Measurements from ENCODE around the gene MSH5.
"Not testable (repeated sequence)": the region's sequence is repeated elsewhere in the genome, so short reads cannot be mapped to it uniquely, and the experiment has no call there.

The MSH5 gene

GRCh38 chr6:31708224-31708623 is 31.6 kb upstream of the MSH5 start:
- Histone ChIP-seq H2BK120ac (ENCODE audit: low read depth, low read length) (no peak overlapping the region), H3K79me2 (ENCODE audit: control insufficient read depth, insufficient read depth, low read length) (no peaks in the 10 kb centered on the region), H3K27ac (ENCODE audit: low read depth, low read length) (no peak overlapping the region), H3K18ac (ENCODE audit: low read length) (no peak overlapping the region), H3K9ac (ENCODE audit: low read length) (no peak overlapping the region), H2BK15ac (replicated peaks; ENCODE audit: low read depth) (no peak overlapping the region), H3K36me3 (ENCODE audit: control insufficient read depth, insufficient read depth, low read length) (no peaks in the 10 kb centered on the region), H3K4me1 (ENCODE audit: control insufficient read depth, low read depth, low read length) (peaks cover 6% of the 10 kb centered on the region), H4K8ac (ENCODE audit: low read depth, low read length) (no peak overlapping the region), H2AK5ac (ENCODE audit: low read length) (no peak overlapping the region), H3K4ac (ENCODE audit: low read depth, low read length) (no peak overlapping the region), H4K5ac (ENCODE audit: low read length) (no peak overlapping the region), H3K4me2 (ENCODE audit: low read length) (no peak overlapping the region), H3K23ac (ENCODE audit: low read length) (no peak overlapping the region), H3K79me1 (ENCODE audit: low read length) (no peaks in the 10 kb centered on the region), H3K27me3 (ENCODE audit: insufficient read depth, low read length, poor library complexity) (no peaks in the 10 kb centered on the region), H3K4me3 (ENCODE audit: low read length) (no peak overlapping the region), H2BK5ac (ENCODE audit: low read length) (no peak overlapping the region), H3K56ac (ENCODE audit: low read length) (no peak overlapping the region)
- WGBS (ENCODE audit: extremely low coverage, insufficient coverage, low lambda C conversion rate) = no CpG with 5 or more reads among the region's 3 CpGs
- no peak for DNase-seq

DNA sequence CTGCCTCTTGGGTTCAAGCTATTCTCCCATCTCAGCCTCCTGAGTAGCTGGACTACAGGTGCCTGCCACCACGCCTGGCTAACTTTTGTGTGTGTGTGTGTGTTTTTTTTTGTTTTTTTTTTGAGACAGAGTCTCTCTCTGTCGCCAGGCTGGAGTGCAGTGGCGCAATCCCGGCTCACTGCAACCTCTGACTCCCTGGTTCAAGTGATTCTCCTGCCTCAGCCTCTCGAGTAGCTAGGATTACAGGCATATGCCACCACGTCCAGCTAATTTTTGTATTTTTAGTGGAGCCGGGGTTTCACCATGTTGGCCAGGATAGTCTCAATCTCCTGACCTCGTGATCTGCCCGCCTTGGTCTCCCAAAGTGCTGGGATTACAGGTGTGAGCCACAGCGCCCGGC is 30.6 kb upstream of the MSH5 start:
- H4K8ac ChIP-seq (ENCODE audit: low read depth, low read length); H2BK120ac ChIP-seq (ENCODE audit: low read depth, low read length); H3K56ac ChIP-seq (ENCODE audit: low read length); H3K4ac ChIP-seq (ENCODE audit: low read depth, low read length); H3K79me1 ChIP-seq (ENCODE audit: low read length); H3K18ac ChIP-seq (ENCODE audit: low read length); H4K5ac ChIP-seq (ENCODE audit: low read length); H3K36me3 ChIP-seq (ENCODE audit: control insufficient read depth, insufficient read depth, low read length); H2BK5ac ChIP-seq (ENCODE audit: low read length); H3K27me3 ChIP-seq (ENCODE audit: insufficient read depth, low read length, poor library complexity); H2AK5ac ChIP-seq (ENCODE audit: low read length); DNase-seq; H3K79me2 ChIP-seq (ENCODE audit: control insufficient read depth, insufficient read depth, low read length); H3K4me3 ChIP-seq (ENCODE audit: low read length); H3K27ac ChIP-seq (ENCODE audit: low read depth, low read length); H3K23ac ChIP-seq (ENCODE audit: low read length); H3K9ac ChIP-seq (ENCODE audit: low read length); H2BK15ac ChIP-seq (replicated peaks; ENCODE audit: low read depth); H3K4me2 ChIP-seq (ENCODE audit: low read length): not testable (repeated sequence)
- peaks cover 12% of the 10 kb centered on the region for H3K4me1 ChIP-seq (ENCODE audit: control insufficient read depth, low read depth, low read length)
- no CpG with 5 or more reads among the region's 11 CpGs for WGBS (ENCODE audit: extremely low coverage, insufficient coverage, low lambda C conversion rate)

GRCh38 chr6:31710523-31711219 is 29.1 kb upstream of the MSH5 start:
- Histone ChIP-seq H3K36me3 (ENCODE audit: control insufficient read depth, insufficient read depth, low read length) (no peaks in the 10 kb centered on the region), H3K23ac (ENCODE audit: low read length) (no peak overlapping the region), H3K4me2 (ENCODE audit: low read length) (no peak overlapping the region), H3K18ac (ENCODE audit: low read length) (no peak overlapping the region), H2AK5ac (ENCODE audit: low read length) (peak overlapping the region; percentile 43), H4K8ac (ENCODE audit: low read depth, low read length) (no peak overlapping the region), H3K4me3 (ENCODE audit: low read length) (no peak overlapping the region), H2BK120ac (ENCODE audit: low read depth, low read length) (no peak overlapping the region), H3K79me2 (ENCODE audit: control insufficient read depth, insufficient read depth, low read length) (no peaks in the 10 kb centered on the region), H3K56ac (ENCODE audit: low read length) (peak overlapping the region; percentile 54), H3K79me1 (ENCODE audit: low read length) (no peaks in the 10 kb centered on the region), H4K5ac (ENCODE audit: low read length) (no peak overlapping the region), H3K9ac (ENCODE audit: low read length) (peak overlapping the region; percentile 13), H3K27me3 (ENCODE audit: insufficient read depth, low read length, poor library complexity) (no peaks in the 10 kb centered on the region), H2BK5ac (ENCODE audit: low read length) (no peak overlapping the region), H3K4me1 (ENCODE audit: control insufficient read depth, low read depth, low read length) (peaks cover 18% of the 10 kb centered on the region), H2BK15ac (replicated peaks; ENCODE audit: low read depth) (no peak overlapping the region), H3K4ac (ENCODE audit: low read depth, low read length) (no peak overlapping the region), H3K27ac (ENCODE audit: low read depth, low read length) (no peak overlapping the region)
- peak; percentile 45 for DNase-seq
- WGBS (ENCODE audit: extremely low coverage, insufficient coverage, low lambda C conversion rate) = no CpG with 5 or more reads among the region's 5 CpGs

DNA sequence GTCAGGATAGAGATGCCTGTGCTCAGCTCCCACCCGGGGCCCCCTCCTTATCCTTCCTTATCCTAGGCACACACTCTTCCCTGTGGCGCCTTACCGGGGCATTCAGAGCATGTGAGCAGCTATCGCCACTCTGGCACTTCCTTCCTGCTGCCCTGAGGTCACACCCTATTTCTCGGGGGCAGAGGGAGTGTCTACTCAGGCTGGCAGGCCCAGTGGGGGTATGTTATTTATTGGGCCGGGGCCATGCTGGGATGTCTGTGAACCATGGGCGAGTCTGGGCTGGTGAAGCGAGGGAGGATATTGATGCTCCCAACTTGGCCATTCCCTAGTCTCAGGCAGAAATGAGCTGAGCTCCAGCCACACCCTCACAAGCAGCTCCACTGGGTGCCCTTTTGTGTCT is 28.6 kb upstream of the MSH5 start:
- no peak overlapping the region for H3K56ac ChIP-seq (ENCODE audit: low read length)
- WGBS (ENCODE audit: extremely low coverage, insufficient coverage, low lambda C conversion rate) = no CpG with 5 or more reads among the region's 8 CpGs
- no peak for DNase-seq

DNA sequence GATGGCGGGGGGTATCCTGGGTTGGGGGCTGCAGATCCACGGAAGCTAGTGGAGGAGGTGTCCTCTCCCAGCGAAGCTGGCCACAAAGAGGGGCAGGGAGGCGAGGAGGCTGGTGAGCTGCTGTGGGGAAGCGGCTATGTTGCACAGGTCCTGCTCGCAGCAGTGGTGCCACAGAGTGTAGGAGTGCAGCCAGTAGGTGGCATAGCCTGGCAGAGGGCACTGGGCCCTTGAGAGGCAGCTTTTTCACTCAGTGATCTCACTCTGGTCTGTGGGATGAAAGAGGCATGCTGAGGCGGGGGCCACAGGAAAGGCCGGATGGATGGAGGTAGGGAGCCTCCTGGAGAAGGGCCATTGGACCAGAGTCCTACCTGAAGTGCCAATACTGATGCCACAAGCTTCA is 27.5 kb upstream of the MSH5 start:
- peak overlapping the region; percentile 62 for H3K56ac ChIP-seq (ENCODE audit: low read length)
- no peak overlapping the region for H3K4me2 ChIP-seq (ENCODE audit: low read length)
- peak overlapping the region; percentile 15 for H2AK5ac ChIP-seq (ENCODE audit: low read length)
- no peak overlapping the region for H3K18ac ChIP-seq (ENCODE audit: low read length)
- no peak overlapping the region for H3K23ac ChIP-seq (ENCODE audit: low read length)
- H4K8ac ChIP-seq (ENCODE audit: low read depth, low read length) = no peak overlapping the region
- H3K4me1 ChIP-seq (ENCODE audit: control insufficient read depth, low read depth, low read length) = peaks cover 18% of the 10 kb centered on the region
- H3K27me3 ChIP-seq (ENCODE audit: insufficient read depth, low read length, poor library complexity) = no peaks in the 10 kb centered on the region
- H2BK5ac ChIP-seq (ENCODE audit: low read length) = no peak overlapping the region
- no peak overlapping the region for H3K4ac ChIP-seq (ENCODE audit: low read depth, low read length)
- H3K79me2 ChIP-seq (ENCODE audit: control insufficient read depth, insufficient read depth, low read length) = no peaks in the 10 kb centered on the region
- H3K36me3 ChIP-seq (ENCODE audit: control insufficient read depth, insufficient read depth, low read length) = no peaks in the 10 kb centered on the region
- H3K4me3 ChIP-seq (ENCODE audit: low read length) = no peak overlapping the region
- WGBS (ENCODE audit: extremely low coverage, insufficient coverage, low lambda C conversion rate) = no CpG with 5 or more reads among the region's 8 CpGs
- DNase-seq = no peak
- H3K27ac ChIP-seq (ENCODE audit: low read depth, low read length) = no peak overlapping the region
- H3K9ac ChIP-seq (ENCODE audit: low read length) = no peak overlapping the region
- no peak overlapping the region for H2BK120ac ChIP-seq (ENCODE audit: low read depth, low read length)
- H4K5ac ChIP-seq (ENCODE audit: low read length) = no peak overlapping the region
- no peaks in the 10 kb centered on the region for H3K79me1 ChIP-seq (ENCODE audit: low read length)
- H2BK15ac ChIP-seq (replicated peaks; ENCODE audit: low read depth) = no peak overlapping the region

More for the DNA sequence above, 28.6 kb upstream of the MSH5 start:
- Histone ChIP-seq H3K23ac (ENCODE audit: low read length) (no peak overlapping the region), H3K27ac (ENCODE audit: low read depth, low read length) (no peak overlapping the region), H3K36me3 (ENCODE audit: control insufficient read depth, insufficient read depth, low read length) (no peaks in the 10 kb centered on the region), H2BK120ac (ENCODE audit: low read depth, low read length) (no peak overlapping the region), H4K8ac (ENCODE audit: low read depth, low read length) (no peak overlapping the region), H3K27me3 (ENCODE audit: insufficient read depth, low read length, poor library complexity) (no peaks in the 10 kb centered on the region), H4K5ac (ENCODE audit: low read length) (no peak overlapping the region), H3K79me1 (ENCODE audit: low read length) (no peaks in the 10 kb centered on the region), H3K4me1 (ENCODE audit: control insufficient read depth, low read depth, low read length) (peaks cover 18% of the 10 kb centered on the region), H3K4ac (ENCODE audit: low read depth, low read length) (no peak overlapping the region), H3K9ac (ENCODE audit: low read length) (no peak overlapping the region), H2BK5ac (ENCODE audit: low read length) (no peak overlapping the region), H3K4me3 (ENCODE audit: low read length) (no peak overlapping the region), H3K4me2 (ENCODE audit: low read length) (no peak overlapping the region), H2AK5ac (ENCODE audit: low read length) (no peak overlapping the region), H2BK15ac (replicated peaks; ENCODE audit: low read depth) (no peak overlapping the region), H3K18ac (ENCODE audit: low read length) (no peak overlapping the region), H3K79me2 (ENCODE audit: control insufficient read depth, insufficient read depth, low read length) (no peaks in the 10 kb centered on the region)

GRCh38 chr6:31713465-31713864 is 26.3 kb upstream of the MSH5 start:
- H2AK5ac ChIP-seq (ENCODE audit: low read length) = peak overlapping the region; percentile 51
- H2BK5ac ChIP-seq (ENCODE audit: low read length) = peak overlapping the region; percentile 96
- no peak overlapping the region for H3K4me3 ChIP-seq (ENCODE audit: low read length)
- no peak overlapping the region for H4K5ac ChIP-seq (ENCODE audit: low read length)
- peak overlapping the region; percentile 92 for H3K18ac ChIP-seq (ENCODE audit: low read length)
- no peak overlapping the region for H3K23ac ChIP-seq (ENCODE audit: low read length)
- H3K56ac ChIP-seq (ENCODE audit: low read length) = peak overlapping the region; percentile 93
- WGBS (ENCODE audit: extremely low coverage, insufficient coverage, low lambda C conversion rate) = no CpG with 5 or more reads among the region's 4 CpGs
- H3K79me2 ChIP-seq (ENCODE audit: control insufficient read depth, insufficient read depth, low read length) = no peaks in the 10 kb centered on the region
- peak overlapping the region; percentile 81 for H3K4ac ChIP-seq (ENCODE audit: low read depth, low read length)
- H4K8ac ChIP-seq (ENCODE audit: low read depth, low read length) = peak overlapping the region; percentile 79
- peak overlapping the region; percentile 69 for H3K27ac ChIP-seq (ENCODE audit: low read depth, low read length)
- no peak overlapping the region for H3K4me2 ChIP-seq (ENCODE audit: low read length)
- DNase-seq = no peak
- peak overlapping the region; percentile 37 for H2BK15ac ChIP-seq (replicated peaks; ENCODE audit: low read depth)
- peaks cover 21% of the 10 kb centered on the region for H3K4me1 ChIP-seq (ENCODE audit: control insufficient read depth, low read depth, low read length)
- H3K79me1 ChIP-seq (ENCODE audit: low read length) = no peaks in the 10 kb centered on the region
- H3K36me3 ChIP-seq (ENCODE audit: control insufficient read depth, insufficient read depth, low read length) = no peaks in the 10 kb centered on the region
- H3K27me3 ChIP-seq (ENCODE audit: insufficient read depth, low read length, poor library complexity) = no peaks in the 10 kb centered on the region
- peak overlapping the region; percentile 73 for H2BK120ac ChIP-seq (ENCODE audit: low read depth, low read length)
- H3K9ac ChIP-seq (ENCODE audit: low read length) = peak overlapping the region; percentile 62
